Trophoblast cell (in vitro differentiated cells and primary cell): ENCODE data around the gene KAT6B.

Source experiments
- DNase-seq, 2 donors: peaks; one replicate each; pipeline ENCODE4 v3.0.0-alpha.2; 2016
- H2AFZ ChIP-seq: 2 replicates; pipeline ENCODE4 v1.6.1; 2013; ENCODE audit warnings: low read length, moderate library complexity, mild to moderate bottlenecking; ENCODE audit not compliant: insufficient read depth, poor library complexity
- H2AK5ac ChIP-seq: 2 replicates; pipeline ENCODE4 v1.6.1; 2013; ENCODE audit warnings: mild to moderate bottlenecking, low read length
- H2BK120ac ChIP-seq: 2 replicates; pipeline ENCODE4 v1.6.1; 2013; ENCODE audit warnings: low read length, mild to moderate bottlenecking, moderate library complexity; ENCODE audit not compliant: insufficient read depth, poor library complexity
- H2BK12ac ChIP-seq: 2 replicates; pipeline ENCODE4 v1.6.1; 2013; ENCODE audit warnings: mild to moderate bottlenecking, low read length, moderate library complexity
- H2BK5ac ChIP-seq: 2 replicates; pipeline ENCODE4 v1.6.1; 2013; ENCODE audit warnings: low read length, low read depth, moderate library complexity, mild to moderate bottlenecking; ENCODE audit not compliant: poor library complexity
- H3K14ac ChIP-seq: 2 replicates; pipeline ENCODE4 v1.6.1; 2013; ENCODE audit warnings: mild to moderate bottlenecking, low read length
- H3K18ac ChIP-seq: 2 replicates; pipeline ENCODE4 v1.6.1; 2013; ENCODE audit warnings: mild to moderate bottlenecking, low read length
- H3K23ac ChIP-seq: 2 replicates; pipeline ENCODE4 v1.6.1; 2013; ENCODE audit warnings: low read length
- H3K27ac ChIP-seq: 2 replicates; pipeline ENCODE4 v1.5.1; 2013; ENCODE audit warnings: low read depth, mild to moderate bottlenecking, inconsistent platforms, low read length, moderate library complexity
- H3K27me3 ChIP-seq: 2 replicates; pipeline ENCODE4 v1.6.1; 2013; ENCODE audit warnings: inconsistent platforms, mild to moderate bottlenecking, low read length, moderate library complexity; ENCODE audit not compliant: insufficient read depth
- H3K36me3 ChIP-seq, 2 experiments: 1 replicate in 1 of 2; 2 replicates in 1 of 2; pipeline ENCODE4 v1.6.1; 2013; ENCODE audit warnings: low read length in 2 of 2, mild to moderate bottlenecking in 2 of 2, moderate library complexity in 1 of 2; ENCODE audit not compliant: insufficient read depth in 2 of 2, control insufficient read depth in 1 of 2
- H3K4ac ChIP-seq: 2 replicates; pipeline ENCODE4 v1.6.1; 2013; ENCODE audit warnings: low read depth, mild to moderate bottlenecking, low read length, moderate library complexity
- H3K4me1 ChIP-seq, 2 experiments: 1 replicate in 1 of 2; 2 replicates in 1 of 2; pipeline ENCODE4 v1.6.1; 2013; ENCODE audit warnings: low read length in 2 of 2, mild to moderate bottlenecking in 2 of 2, moderate library complexity in 1 of 2; ENCODE audit not compliant: insufficient read depth in 2 of 2, control insufficient read depth in 1 of 2
- H3K4me2 ChIP-seq: 2 replicates; pipeline ENCODE4 v1.6.1; 2013; ENCODE audit warnings: inconsistent platforms, mild to moderate bottlenecking, low read length, moderate library complexity
- H3K4me3 ChIP-seq: 2 replicates; pipeline ENCODE4 v1.5.1; 2013; ENCODE audit warnings: mild to moderate bottlenecking, low read depth, low read length, inconsistent platforms
- H3K79me1 ChIP-seq: one replicate; pipeline ENCODE4 v1.6.1; 2013; ENCODE audit warnings: low read length
- H3K79me2 ChIP-seq: 2 replicates; pipeline ENCODE4 v1.6.1; 2013; ENCODE audit warnings: low read length, mild to moderate bottlenecking; ENCODE audit not compliant: control insufficient read depth, insufficient read depth, poor library complexity
- H3K9ac ChIP-seq: 2 replicates; pipeline ENCODE4 v1.6.1; 2013; ENCODE audit warnings: mild to moderate bottlenecking, low read length
- H3K9me3 ChIP-seq: 2 replicates; pipeline ENCODE4 v1.6.1; 2013; ENCODE audit warnings: low read depth, mild to moderate bottlenecking, control low read depth, inconsistent platforms, low read length; ENCODE audit not compliant: insufficient read depth
- H4K12ac ChIP-seq: 2 replicates; pipeline ENCODE4 v1.6.1; 2013; ENCODE audit warnings: low read depth, mild to moderate bottlenecking, low read length, moderate library complexity
- H4K8ac ChIP-seq: 2 replicates; pipeline ENCODE4 v1.6.1; 2013; ENCODE audit warnings: low read depth, mild to moderate bottlenecking, low read length, moderate library complexity
- H4K91ac ChIP-seq: one replicate; pipeline ENCODE4 v1.6.1; 2013; ENCODE audit warnings: low read depth, mild to moderate bottlenecking, low read length, moderate library complexity
- WGBS: extraction: QIAGEN DNeasy Blood & Tissue Kit; methylation state at CpG from one replicate; pipeline ENCODE4 v1.1.7; 2013; ENCODE audit warnings: missing lambda C conversion rate; ENCODE audit not compliant: insufficient read length, insufficient coverage; ENCODE audit errors: extremely low coverage; 5-methylcytosine and 5-hydroxymethylcytosine counted together

The KAT6B gene

DNA sequence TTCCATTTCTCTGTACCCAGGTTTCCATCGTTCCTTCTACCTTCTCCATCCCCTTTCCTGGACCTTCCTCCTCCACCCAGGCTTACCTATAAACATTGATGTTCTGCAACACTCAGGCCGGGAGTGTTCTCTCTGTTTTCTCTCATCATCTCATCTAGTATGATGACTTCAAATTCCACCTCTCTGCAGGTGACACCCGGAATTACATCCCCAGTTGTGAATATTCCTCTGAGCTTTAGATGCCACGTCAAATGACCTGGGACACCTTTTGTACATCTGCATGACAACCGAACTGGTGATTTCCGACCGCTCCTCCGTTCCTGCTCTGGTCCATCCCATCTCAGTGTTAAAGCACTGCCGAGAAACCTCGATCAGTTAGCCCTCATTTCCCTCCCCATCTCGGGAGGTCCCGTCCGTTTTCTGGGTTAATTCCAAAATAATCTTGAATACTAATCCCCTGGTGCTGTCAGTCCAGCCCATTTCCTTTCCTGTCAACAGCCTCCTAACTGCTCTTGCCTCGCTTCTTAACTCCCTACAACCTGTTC is 208.4 kb downstream of the KAT6B start:
- no peak overlapping the region for H4K12ac ChIP-seq
- H3K79me1 ChIP-seq, result no peaks in the 10 kb centered on the region
- H3K27ac ChIP-seq, result no peak overlapping the region
- no peak overlapping the region for H2BK120ac ChIP-seq
- no peak overlapping the region for H3K4me2 ChIP-seq
- H4K8ac ChIP-seq, result no peak overlapping the region
- DNase-seq, result no peak
- WGBS, result no CpG with 5 or more reads among the region's 14 CpGs
- H3K9me3 ChIP-seq, result no peaks in the 10 kb centered on the region
- H3K36me3 ChIP-seq, result peaks cover 6 to 11% of the 10 kb centered on the region in 2 experiments
- no peak overlapping the region for H2AFZ ChIP-seq
- no peak overlapping the region for H3K4ac ChIP-seq
- H3K18ac ChIP-seq, result no peak overlapping the region
- H3K27me3 ChIP-seq, result no peaks in the 10 kb centered on the region
- no peak overlapping the region for H3K9ac ChIP-seq
- H3K14ac ChIP-seq, result no peak overlapping the region
- H3K4me3 ChIP-seq, result no peak overlapping the region
- H2BK12ac ChIP-seq, result no peak overlapping the region
- H3K79me2 ChIP-seq, result no peaks in the 10 kb centered on the region
- H4K91ac ChIP-seq, result no peak overlapping the region
- no peaks in the 10 kb centered on the region for H3K4me1 ChIP-seq
- H3K23ac ChIP-seq, result no peak overlapping the region
- H2AK5ac ChIP-seq, result no peak overlapping the region
- H2BK5ac ChIP-seq, result no peak overlapping the region

DNA sequence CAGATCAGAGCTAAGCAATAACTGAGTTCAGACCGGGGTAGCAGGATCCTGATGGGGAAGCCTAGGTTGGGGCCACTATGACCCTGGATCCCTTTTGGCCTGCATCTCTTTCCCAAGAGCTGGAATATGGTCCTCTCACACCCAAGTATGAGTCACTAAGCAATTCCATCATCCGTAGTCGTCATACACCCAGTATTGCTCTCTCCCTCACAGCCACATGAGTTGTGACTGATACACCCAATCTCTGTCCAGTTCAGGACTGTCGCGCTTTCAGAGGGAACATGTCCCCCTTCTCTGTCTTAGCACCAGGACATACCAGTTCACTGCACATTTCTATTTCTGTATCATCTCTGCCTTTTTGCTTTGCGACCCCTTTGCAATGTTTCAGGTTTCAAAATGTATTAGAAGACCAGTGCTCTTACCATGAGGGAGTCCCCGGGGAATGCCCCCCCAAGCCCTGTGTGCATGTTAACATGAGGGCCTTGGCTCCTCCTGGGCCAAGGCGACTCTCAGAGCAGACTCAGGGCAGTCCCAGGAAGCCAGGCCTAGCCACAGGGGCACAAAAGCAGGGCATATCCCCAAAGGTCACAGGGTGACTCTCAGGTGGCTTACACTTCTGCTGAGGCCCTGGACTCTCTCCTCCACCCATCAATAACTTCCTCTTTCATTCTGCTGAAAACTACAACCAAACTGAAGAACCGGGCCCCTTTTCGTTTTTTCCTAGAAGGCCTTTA is 209.7 kb downstream of the KAT6B start:
- Histone ChIP-seq H2BK12ac (no peak overlapping the region), H3K9me3 (no peaks in the 10 kb centered on the region), H4K8ac (no peak overlapping the region), H3K79me2 (no peaks in the 10 kb centered on the region), H2BK5ac (no peak overlapping the region), H3K4ac (no peak overlapping the region), H3K27ac (no peak overlapping the region), H3K23ac (no peak overlapping the region), H3K4me1 (no peaks in the 10 kb centered on the region), H2AK5ac (no peak overlapping the region), H4K12ac (no peak overlapping the region), H2AFZ (no peak overlapping the region), H2BK120ac (no peak overlapping the region), H3K14ac (no peak overlapping the region), H3K27me3 (no peaks in the 10 kb centered on the region), H3K4me2 (no peak overlapping the region), H3K79me1 (no peaks in the 10 kb centered on the region), H3K36me3 (no peaks in the 10 kb centered on the region), H3K4me3 (no peak overlapping the region), H4K91ac (no peak overlapping the region), H3K9ac (no peak overlapping the region), H3K18ac (no peak overlapping the region)
- no CpG with 5 or more reads among the region's 10 CpGs for WGBS
- peak in 1 of 2 donors; percentile 3 for DNase-seq

DNA sequence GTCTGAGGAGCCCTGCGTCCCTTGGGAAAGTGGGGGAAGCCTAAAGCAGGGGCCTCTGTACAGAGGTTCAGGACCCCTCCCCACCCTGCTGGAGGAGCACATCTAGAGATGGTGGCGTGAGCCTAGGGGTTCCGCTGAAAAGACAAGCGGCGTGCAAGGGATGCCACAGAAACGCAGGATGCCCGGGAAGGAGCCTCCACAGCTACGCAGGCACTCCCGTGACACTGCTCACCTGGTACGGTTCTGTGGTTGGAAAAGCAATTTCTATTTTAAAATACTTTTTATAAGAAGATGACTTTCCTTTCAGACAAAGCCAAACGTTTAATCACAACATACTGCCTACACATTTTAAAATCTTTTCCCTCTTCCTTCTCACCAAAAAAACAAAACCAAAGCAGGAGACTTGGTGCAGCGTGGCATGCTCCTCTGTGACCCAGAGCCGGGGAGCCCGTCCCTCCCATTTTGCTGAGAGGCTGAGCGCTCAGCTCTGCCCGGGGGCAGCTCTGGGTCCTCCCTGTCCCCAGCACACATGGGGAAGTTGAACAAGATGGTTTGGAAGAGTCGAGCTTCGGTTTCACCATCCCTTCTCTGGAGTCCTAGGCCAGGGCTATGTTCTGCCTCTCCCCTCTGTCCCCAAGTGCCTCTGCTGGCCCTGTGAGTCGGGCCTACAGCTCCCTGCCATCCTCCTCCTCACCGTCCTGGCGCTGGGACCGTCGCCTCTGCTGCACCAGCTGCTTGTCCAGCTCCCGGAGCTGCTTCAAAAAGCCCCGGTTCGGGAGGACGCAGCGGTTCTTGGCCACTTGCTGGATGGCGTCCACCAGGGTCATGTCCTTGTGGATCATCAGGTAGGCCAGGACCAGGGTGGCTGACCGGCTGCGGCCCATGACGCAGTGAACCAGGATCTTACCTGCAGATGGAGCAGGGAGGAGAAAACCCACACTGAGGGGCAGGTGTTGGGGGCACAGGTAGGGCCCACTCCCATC is 211.1 kb downstream of the KAT6B start:
- Histone ChIP-seq H4K8ac (no peak overlapping the region), H4K91ac (no peak overlapping the region), H3K14ac (no peak overlapping the region), H3K9me3 (no peaks in the 10 kb centered on the region), H3K4ac (no peak overlapping the region), H3K9ac (no peak overlapping the region), H3K27ac (no peak overlapping the region), H3K4me1 (no peaks in the 10 kb centered on the region), H3K18ac (no peak overlapping the region), H2AFZ (peak overlapping the region; percentile 23), H3K23ac (no peak overlapping the region), H2BK120ac (no peak overlapping the region), H3K79me1 (no peaks in the 10 kb centered on the region), H2BK12ac (no peak overlapping the region), H3K4me2 (no peak overlapping the region), H2BK5ac (no peak overlapping the region), H3K27me3 (no peaks in the 10 kb centered on the region), H3K79me2 (no peaks in the 10 kb centered on the region), H2AK5ac (no peak overlapping the region), H4K12ac (no peak overlapping the region), H3K4me3 (no peak overlapping the region), H3K36me3 (no peaks in the 10 kb centered on the region)
- DNase-seq, result no peak
- WGBS, result 100% methylated on average over 1 of the region's 32 CpGs

DNA sequence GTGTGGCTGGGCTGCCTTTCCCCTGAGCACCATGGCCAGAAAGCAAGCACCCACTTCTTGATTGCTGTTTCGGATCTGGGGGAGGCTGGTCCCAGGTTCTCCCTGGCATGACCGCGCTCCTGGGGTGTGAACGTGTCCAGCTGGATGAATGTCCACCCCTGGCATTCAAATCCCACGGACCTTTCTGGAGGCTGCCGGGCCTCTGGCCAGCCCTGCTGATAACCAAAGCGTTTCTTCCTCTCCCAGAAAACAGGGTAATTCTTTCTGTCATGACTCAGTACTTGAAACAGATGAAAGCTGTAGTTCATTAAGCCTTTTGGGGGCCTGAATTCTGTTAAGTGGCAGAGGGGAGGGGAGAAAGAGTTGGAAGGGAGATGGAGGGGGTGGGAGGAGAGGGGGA is 211.9 kb downstream of the KAT6B start:
- Histone ChIP-seq H3K79me2 (no peaks in the 10 kb centered on the region), H3K9ac (no peak overlapping the region), H2BK12ac (no peak overlapping the region), H3K4me3 (no peak overlapping the region), H3K14ac (no peak overlapping the region), H3K4me2 (no peak overlapping the region), H3K27ac (no peak overlapping the region), H2BK5ac (no peak overlapping the region), H3K4ac (no peak overlapping the region), H3K9me3 (no peaks in the 10 kb centered on the region), H3K18ac (no peak overlapping the region), H2AK5ac (no peak overlapping the region), H4K91ac (no peak overlapping the region), H4K12ac (no peak overlapping the region), H3K4me1 (no peaks in the 10 kb centered on the region), H2BK120ac (no peak overlapping the region), H3K79me1 (no peaks in the 10 kb centered on the region), H4K8ac (no peak overlapping the region), H2AFZ (no peak overlapping the region), H3K36me3 (no peaks in the 10 kb centered on the region), H3K27me3 (no peaks in the 10 kb centered on the region), H3K23ac (no peak overlapping the region)
- DNase-seq, result no peak
- WGBS, result no CpG with 5 or more reads among the region's 7 CpGs
